Astrocyte (in vitro differentiated cells and primary cell): ENCODE results near the gene LMAN1L.

Source experiments
- CTCF ChIP-seq: IDR thresholded peaks from 2 replicates; pipeline ENCODE4 v1.5.1; 2011; ENCODE audit warnings: low read depth, mild to moderate bottlenecking, inconsistent platforms, low read length, moderate library complexity; ENCODE audit not compliant: insufficient read depth
- EZH2 ChIP-seq: IDR thresholded peaks from 2 replicates; pipeline ENCODE4 v1.6.1; 2012; ENCODE audit warnings: mild to moderate bottlenecking, low read length, inconsistent platforms; ENCODE audit not compliant: insufficient read depth

- TF ChIP-seq CTCF (no peak), EZH2 (no peak)
Observed at GRCh38 chr15:74822233-74822632, 9.6 kb downstream of the LMAN1L start.
